NCI-H2029 treated with DMSO at 0.1 percent for 48 hours (cell line): Measurements from ENCODE around the gene BRCA1.
"Not testable (repeated sequence)": the region's sequence is repeated elsewhere in the genome, so short reads cannot be mapped to it uniquely, and the experiment has no call there.

Experiments used
- DNase-seq: peaks from one replicate; lab custom pipeline; 2025; lab: John Stamatoyannopoulos, UW

BRCA1 gene

GRCh38 chr17:43134774-43135453 is 9.8 kb upstream of the BRCA1 start:
- DNase-seq: no peak

GRCh38 chr17:43133439-43133838 is 8.3 kb upstream of the BRCA1 start:
- not testable (repeated sequence) for DNase-seq

- no peak for DNase-seq
Observed at GRCh38 chr17:43132117-43132516, 7.0 kb upstream of the BRCA1 start.

GRCh38 chr17:43129671-43130010 is 4.5 kb upstream of the BRCA1 start:
- DNase-seq: no peak

- not testable (repeated sequence) for DNase-seq
Observed at GRCh38 chr17:43127333-43127876, 2.2 kb upstream of the BRCA1 start.

- no peak for DNase-seq
Observed at GRCh38 chr17:43126911-43127290, 1.7 kb upstream of the BRCA1 start.

GRCh38 chr17:43125967-43126910 is 1.1 kb upstream of the BRCA1 start:
- DNase-seq: no peak

GRCh38 chr17:43118679-43119615 is 6.2 kb downstream of the BRCA1 start:
- DNase-seq: no peak

- no peak for DNase-seq
Observed at GRCh38 chr17:43114151-43114552, 11.0 kb downstream of the BRCA1 start.

- no peak for DNase-seq
Observed at GRCh38 chr17:43106552-43106951, 18.6 kb downstream of the BRCA1 start.

- no peak for DNase-seq
Observed at GRCh38 chr17:43105146-43105545, 20.0 kb downstream of the BRCA1 start.

GRCh38 chr17:43104665-43105064 is 20.5 kb downstream of the BRCA1 start:
- no peak for DNase-seq

GRCh38 chr17:43095364-43095763 is 29.8 kb downstream of the BRCA1 start:
- DNase-seq: not testable (repeated sequence)

GRCh38 chr17:43094129-43094835 is 30.9 kb downstream of the BRCA1 start:
- no peak for DNase-seq

GRCh38 chr17:43092901-43093300 is 32.3 kb downstream of the BRCA1 start:
- no peak for DNase-seq

- DNase-seq: no peak
Observed at GRCh38 chr17:43090022-43090421, 35.1 kb downstream of the BRCA1 start.

- no peak for DNase-seq
Observed at GRCh38 chr17:43085474-43085873, 39.7 kb downstream of the BRCA1 start.

GRCh38 chr17:43079641-43080302 is 45.4 kb downstream of the BRCA1 start:
- no peak for DNase-seq

GRCh38 chr17:43074869-43075268 is 50.3 kb downstream of the BRCA1 start:
- DNase-seq: no peak

- DNase-seq: no peak
Observed at GRCh38 chr17:43070872-43071271, 54.3 kb downstream of the BRCA1 start.

- DNase-seq: no peak
Observed at GRCh38 chr17:43070257-43070656, 54.9 kb downstream of the BRCA1 start.
